Measurements from ENCODE around the gene ZDHHC8.

- TF ChIP-seq CTCF (IDR thresholded peaks at IDR 0.05; ENCODE audit: low read depth, low read length): no peak
- TF ChIP-seq POLR2A (IDR thresholded peaks at IDR 0.05; ENCODE audit: extremely low read depth, insufficient read length): no peak
- no peak for TF ChIP-seq MAX (IDR thresholded peaks at IDR 0.05; ENCODE audit: low read depth, low read length)
These were observed 3.6 kb upstream of the ZDHHC8 start for GRCh38 chr22:20127869-20128618.
